Measurements from ENCODE around the gene FGR.

DNA sequence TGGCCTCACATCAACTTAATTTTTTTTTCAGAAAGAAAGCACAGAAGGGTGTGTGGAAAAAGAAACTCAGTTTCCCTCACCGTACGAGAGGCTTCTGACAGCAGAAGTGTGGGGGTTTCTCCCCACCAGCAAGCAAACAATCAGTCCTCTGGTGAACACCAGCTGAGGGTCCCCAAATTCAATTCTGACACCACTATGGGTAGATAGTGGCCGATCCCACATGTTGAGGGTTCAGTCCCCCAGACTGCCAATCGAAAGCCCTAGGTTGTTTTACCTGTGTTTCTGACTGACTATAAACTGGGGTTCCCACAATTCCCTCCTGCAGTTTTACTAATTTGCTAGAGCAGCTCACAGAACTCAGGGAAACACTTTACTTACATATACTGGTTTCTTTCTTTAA is 34.9 kb upstream of the FGR start:
- TF ChIP-seq CTCF (IDR thresholded peaks at IDR 0.05; ENCODE audit: insufficient read depth, low read length, poor library complexity, severe bottlenecking) (no peak), EZH2phosphoT487 (conservative IDR thresholded peaks at IDR 0.05; ENCODE audit: low read length) (no peak)

Data from SU-DHL-6 (cell line).